H9 (cell line): ENCODE measurements around the gene SDC3. TPM values are rescaled to one million over a fixed set of nuclear protein-coding genes. Genes with fewer than 3 reads are reported as not detected.

Experiments used
- DNase-seq: peaks from one replicate; pipeline ENCODE4 v3.0.0-alpha.2; 2017
- H2AFZ ChIP-seq: one replicate; pipeline ENCODE4 v1.6.1; 2013; ENCODE audit warnings: mild to moderate bottlenecking, low read length, control low read depth, moderate library complexity
- H2AK5ac ChIP-seq: 2 replicates; pipeline ENCODE4 v1.6.1; 2013; ENCODE audit warnings: low read length, control low read depth, mixed read lengths; ENCODE audit not compliant: insufficient read length
- H2BK120ac ChIP-seq: one replicate; pipeline ENCODE4 v1.6.1; 2013; ENCODE audit warnings: low read depth, mild to moderate bottlenecking, low read length, control low read depth, inconsistent platforms; ENCODE audit not compliant: poor library complexity, severe bottlenecking
- H2BK12ac ChIP-seq: 2 replicates; pipeline ENCODE4 v1.6.1; 2013; ENCODE audit warnings: low read length, control low read depth, mixed read lengths, low read depth; ENCODE audit not compliant: insufficient read length
- H2BK15ac ChIP-seq: 2 replicates; pipeline ENCODE4 v1.6.1; 2013; ENCODE audit warnings: low read depth, low read length, control low read depth
- H2BK20ac ChIP-seq: one replicate; pipeline ENCODE4 v1.6.1; 2013; ENCODE audit warnings: low read depth, mild to moderate bottlenecking, low read length, control low read depth, inconsistent platforms; ENCODE audit not compliant: poor library complexity, severe bottlenecking
- H2BK5ac ChIP-seq: 2 replicates; pipeline ENCODE4 v1.6.1; 2013; ENCODE audit warnings: low read length, control low read depth, mixed read lengths; ENCODE audit not compliant: insufficient read length
- H3K14ac ChIP-seq: 2 replicates; pipeline ENCODE4 v1.6.1; 2013; ENCODE audit warnings: low read length, control low read depth; ENCODE audit not compliant: insufficient read depth
- H3K18ac ChIP-seq: 2 replicates; pipeline ENCODE4 v1.6.1; 2013; ENCODE audit warnings: low read depth, mild to moderate bottlenecking, mixed read lengths, low read length, control low read depth; ENCODE audit not compliant: insufficient read length
- H3K23ac ChIP-seq: 2 replicates; pipeline ENCODE4 v1.6.1; 2013; ENCODE audit warnings: low read length, control low read depth, mixed read lengths, low read depth; ENCODE audit not compliant: insufficient read length
- H3K23me2 ChIP-seq: 2 replicates; pipeline ENCODE4 v1.6.1; 2013; ENCODE audit warnings: low read depth, mild to moderate bottlenecking, mixed read lengths, low read length, control low read depth; ENCODE audit not compliant: insufficient read length, poor library complexity, severe bottlenecking
- H3K27ac ChIP-seq: 2 replicates; pipeline ENCODE4 v1.5.1; 2013; ENCODE audit warnings: low read length, control low read depth, mixed read lengths, low read depth; ENCODE audit not compliant: insufficient read length
- H3K27me3 ChIP-seq: 2 replicates; pipeline ENCODE4 v1.6.1; 2013; ENCODE audit warnings: low read length, control low read depth, inconsistent platforms; ENCODE audit not compliant: insufficient read depth
- H3K4ac ChIP-seq: 2 replicates; pipeline ENCODE4 v1.6.1; 2013; ENCODE audit warnings: low read depth, mild to moderate bottlenecking, control low read depth, inconsistent platforms, low read length, moderate library complexity
- H3K4me1 ChIP-seq: 2 replicates; pipeline ENCODE4 v1.6.1; 2013; ENCODE audit warnings: low read length, control low read depth, inconsistent platforms; ENCODE audit not compliant: insufficient read depth
- H3K4me2 ChIP-seq: 2 replicates; pipeline ENCODE4 v1.6.1; 2013; ENCODE audit warnings: low read length, control low read depth, mixed read lengths; ENCODE audit not compliant: insufficient read length, insufficient read depth
- H3K56ac ChIP-seq: 2 replicates; pipeline ENCODE4 v1.6.1; 2013; ENCODE audit warnings: low read depth, mild to moderate bottlenecking, mixed read lengths, low read length, control low read depth; ENCODE audit not compliant: insufficient read length
- H3K79me1 ChIP-seq: 2 replicates; pipeline ENCODE4 v1.6.1; 2013; ENCODE audit warnings: low read depth, mild to moderate bottlenecking, moderate library complexity, low read length, control low read depth, inconsistent platforms; ENCODE audit not compliant: insufficient read depth, poor library complexity, severe bottlenecking
- H3K79me2 ChIP-seq: 2 replicates; pipeline ENCODE4 v1.6.1; 2013; ENCODE audit warnings: low read length, control low read depth, inconsistent platforms; ENCODE audit not compliant: insufficient read depth
- H3K9ac ChIP-seq: 2 replicates; pipeline ENCODE4 v1.6.1; 2013; ENCODE audit warnings: low read length, control low read depth, mixed read lengths; ENCODE audit not compliant: insufficient read length; ENCODE audit errors: extremely low read depth
- H3K9me3 ChIP-seq: one replicate; pipeline ENCODE4 v1.6.1; 2013; ENCODE audit warnings: low read depth, low read length, inconsistent platforms; ENCODE audit not compliant: control insufficient read depth
- H3T11ph ChIP-seq: one replicate; pipeline ENCODE4 v1.6.1; 2013; ENCODE audit warnings: mild to moderate bottlenecking, low read length, control low read depth, inconsistent platforms
- H4K20me1 ChIP-seq: one replicate; pipeline ENCODE4 v1.6.1; 2013; ENCODE audit not compliant: control insufficient read depth, insufficient read length, insufficient read depth
- H4K5ac ChIP-seq: 2 replicates; pipeline ENCODE4 v1.6.1; 2013; ENCODE audit warnings: low read depth, mild to moderate bottlenecking, mixed read lengths, low read length, control low read depth; ENCODE audit not compliant: insufficient read length
- H4K8ac ChIP-seq: replicated peaks from 2 replicates; pipeline ENCODE4 v1.6.1; 2013; ENCODE audit warnings: low read length, control low read depth, mixed read lengths, low read depth; ENCODE audit not compliant: insufficient read length
- H4K91ac ChIP-seq: 2 replicates; pipeline ENCODE4 v1.6.1; 2013; ENCODE audit warnings: low read depth, mild to moderate bottlenecking, moderate library complexity, mixed read lengths, low read length, control low read depth; ENCODE audit not compliant: insufficient read length
- H3K27ac Mint-ChIP-seq, 3 experiments: 2 replicates in 2 of 3; 3 replicates in 1 of 3; pipeline ENCODE4 v1.8.0; 2020 to 2021; ENCODE audit warnings: mixed read lengths in 3 of 3, mild to moderate bottlenecking in 1 of 3, moderate library complexity in 1 of 3
- H3K27me3 Mint-ChIP-seq: 2 replicates; pipeline ENCODE4 v1.8.0; 2021; ENCODE audit warnings: low read depth, mild to moderate bottlenecking, moderate library complexity, mixed read lengths
- H3K36me3 Mint-ChIP-seq, 3 experiments: 2 replicates in 2 of 3; 3 replicates in 1 of 3; pipeline ENCODE4 v1.8.0; 2020 to 2021; ENCODE audit warnings: low read depth in 3 of 3, mixed read lengths in 3 of 3; ENCODE audit not compliant: insufficient read depth in 1 of 3
- H3K4me1 Mint-ChIP-seq, 2 experiments: 2 replicates each; pipeline ENCODE4 v1.8.0; 2020; ENCODE audit warnings: mixed read lengths in 2 of 2
- H3K4me3 Mint-ChIP-seq, 2 experiments: 2 replicates in 1 of 2; 3 replicates in 1 of 2; pipeline ENCODE4 v1.8.0; 2020 to 2021; ENCODE audit warnings: mild to moderate bottlenecking in 2 of 2, mixed read lengths in 2 of 2, moderate library complexity in 1 of 2
- H3K9me3 Mint-ChIP-seq, 2 experiments: 2 replicates in 1 of 2; 3 replicates in 1 of 2; pipeline ENCODE4 v1.8.0; 2020; ENCODE audit warnings: mild to moderate bottlenecking in 2 of 2, mixed read lengths in 2 of 2, moderate library complexity in 1 of 2
- CTCF ChIP-seq: fragments of 200-600 bp; sonication (generic); conservative IDR thresholded peaks from 3 replicates; pipeline ENCODE4 v1.8.0; 2021; ENCODE audit warnings: antibody characterized with exemption, mild to moderate bottlenecking
- WGBS: extraction: QIAGEN DNeasy Blood & Tissue Kit; methylation state at CpG from one replicate; pipeline ENCODE4 v1.1.7; 2013; ENCODE audit warnings: missing lambda C conversion rate, low lambda C conversion rate, mixed read lengths; ENCODE audit not compliant: insufficient read length; ENCODE audit errors: extremely low coverage; 5-methylcytosine and 5-hydroxymethylcytosine counted together
- total RNA-seq: library from RNA; stranded (reverse); gene quantifications from 2 replicates; pipeline ENCODE4 v1.2.1, GENCODE V29; 2021

The SDC3 gene
- total RNA-seq, 1 experiment from 2014 or later: 25.9 TPM

GRCh38 chr1:30908316-30908695, 252 bp downstream of the SDC3 start:
- Histone ChIP-seq H3K9me3 (no peaks in the 10 kb centered on the region), H3K27ac (no peak overlapping the region), H3K14ac (no peak overlapping the region), H2AFZ (no peak overlapping the region), H4K91ac (no peak overlapping the region), H2BK15ac (no peak overlapping the region), H3K4ac (no peak overlapping the region), H3K56ac (no peak overlapping the region), H3K23ac (no peak overlapping the region), H4K20me1 (peaks cover 6% of the 10 kb centered on the region), H3K79me1 (no peaks in the 10 kb centered on the region), H2BK5ac (no peak overlapping the region), H3K9ac (no peak overlapping the region), H3K4me1 (peaks cover 5% of the 10 kb centered on the region; the same call in 1 of the 2 replicates), H3T11ph (no peak overlapping the region), H2BK120ac (no peak overlapping the region), H2AK5ac (no peak overlapping the region), H3K18ac (no peak overlapping the region), H3K27me3 (no peaks in the 10 kb centered on the region), H3K4me2 (peak overlapping the region; percentile 19), H4K8ac (no peak overlapping the region), H4K5ac (no peak overlapping the region), H2BK20ac (no peak overlapping the region), H3K79me2 (0 out of 2 replicates have a peak, but pooled peaks cover 2% of the 10 kb centered on the region), H3K23me2 (peaks cover 7% of the 10 kb centered on the region), H2BK12ac (no peak overlapping the region)
- WGBS: no CpG with 5 or more reads among the region's 69 CpGs
- H3K9me3 Mint-ChIP-seq: no peaks in the 10 kb centered on the region
- no peak for DNase-seq
- peaks cover 31% of the 10 kb centered on the region for H3K27me3 Mint-ChIP-seq
- no peaks in the 10 kb centered on the region for H3K36me3 Mint-ChIP-seq
- H3K4me1 Mint-ChIP-seq: peaks cover 46 to 61% of the 10 kb centered on the region in 2 experiments
- no peak overlapping the region; a peak in 1 of 5 replicates for H3K4me3 Mint-ChIP-seq
- H3K27ac Mint-ChIP-seq: no peak overlapping the region
- TF ChIP-seq CTCF: no peak
